ENCODE results near the gene CHSY1. TPM values are rescaled to one million over a fixed set of nuclear protein-coding genes. Genes with fewer than 3 reads are reported as not detected.

Gene CHSY1
- total and polyA plus RNA-seq, 10 of the 15 experiments (the other 5 are each of a cell fraction or from before 2014, with no cell fraction given), result 1.4 to 31.2 (median 10.5) TPM

- no TSS peak for BruUV-seq (replicated peaks)
- intact Hi-C loops (cut with micrococcal nuclease; ENCODE audit: unreplicated experiment) (no loop called here), in situ Hi-C loops (cut with MboI) (no loop called here)
- H2AFZ ChIP-seq (ENCODE audit: control insufficient read depth, low read depth, low read length), result no peak overlapping the region
- ATAC-seq (peak; percentile 76), FAIRE-seq (no peak), DNase-seq (ENCODE audit: low read depth, low spot score) (no peak)
- POLR2A ChIA-PET, result interaction anchor here (0.5 kb wide), 1 partner anchor 122 kb away, joined by 6 read pairs; no protein-coding TSS in a partner anchor
- no peaks in the 10 kb centered on the region for H4K20me1 ChIP-seq (ENCODE audit: control insufficient read depth, insufficient read depth)
- SMC1A ChIA-PET (ENCODE audit: uncharacterized antibody, unreplicated experiment), result interaction anchor here (0.9 to 2.4 kb wide), 8 partner anchors 9 to 100 kb away, joined by 3 to 8 read pairs (median 4); no protein-coding TSS in a partner anchor
- H3K4me3 ChIP-seq, result no peak overlapping the region
- peaks cover 23% of the 10 kb centered on the region for H3K4me1 ChIP-seq (ENCODE audit: control insufficient read depth, insufficient read depth, low read length)
- H3K9ac ChIP-seq (ENCODE audit: control insufficient read depth, insufficient read depth, low read length), result no peak overlapping the region; the same call in 1 of the 2 replicates
- WGBS (ENCODE audit: insufficient coverage, insufficient replicate concordance, low lambda C conversion rate, missing lambda C conversion rate), result 45% methylated on average over 17 of the region's 17 CpGs
- RAD21 ChIA-PET (ENCODE audit: unreplicated experiment), result interaction anchor here (1.9 kb wide), 1 partner anchor 22 kb away, joined by 7 read pairs; no protein-coding TSS in a partner anchor
- no peaks in the 10 kb centered on the region; the same call in 2 of the 3 replicates for H3K9me3 ChIP-seq (replicated peaks; ENCODE audit: control insufficient read depth, insufficient read depth, low read length)
- CTCF ChIA-PET, result interaction anchor here (1.1 to 1.6 kb wide), 6 partner anchors 10 to 498 kb away, joined by 3 to 4 read pairs (median 3); no protein-coding TSS in a partner anchor
- no peaks in the 10 kb centered on the region for H3K27me3 ChIP-seq (replicated peaks in 1 of 2; ENCODE audit: control insufficient read depth in 2 of 2, insufficient read depth in 2 of 2, low read length in 1 of 2)
- H3K79me2 ChIP-seq (ENCODE audit: control insufficient read depth, insufficient read depth, low read length), result no peaks in the 10 kb centered on the region
- peak overlapping the region; percentile 18; the same call in 1 of the 2 replicates for H3K27ac ChIP-seq (ENCODE audit: control insufficient read depth, insufficient read depth)
- H3K36me3 ChIP-seq (ENCODE audit: control insufficient read depth in 2 of 2, insufficient read depth in 2 of 2, low read length in 1 of 2), result no peaks in the 10 kb centered on the region
- peak overlapping the region; percentile 73 for H3K4me2 ChIP-seq (ENCODE audit: control insufficient read depth, insufficient read depth)
- TF ChIP-seq RELB (IDR thresholded peaks at IDR 0.05; ENCODE audit: low read depth) (peak; percentile 39; the same call in 1 of the 2 replicates), IKZF2 (IDR thresholded peaks at IDR 0.05) (peak; percentile 75 to 85; a peak in 3 of 4 replicates), CREM (IDR thresholded peaks at IDR 0.05; ENCODE audit: low read depth) (peak; percentile 60; the same call in 1 of the 2 replicates), MTA2 (IDR thresholded peaks at IDR 0.05; ENCODE audit: low read depth) (peak; percentile 54), EP300 (IDR thresholded peaks at IDR 0.05; ENCODE audit: borderline replicate concordance in 1 of 2, control insufficient read depth in 1 of 2, low read depth in 2 of 2, low read length in 2 of 2) (no peak), SREBF1 (IDR thresholded peaks at IDR 0.05; ENCODE audit: low read length) (no peak), ETV6 (conservative IDR thresholded peaks at IDR 0.05 in 1 of 2, IDR thresholded peaks at IDR 0.05 in 1 of 2; ENCODE audit: borderline replicate concordance in 1 of 2, low read depth in 1 of 2) (peak in 1 of 2 experiments; percentile 48; a peak in 1 of 4 replicates), CBFB (IDR thresholded peaks at IDR 0.05; ENCODE audit: low read depth) (peak; percentile 58; the same call in 1 of the 2 replicates), ZNF217 (IDR thresholded peaks at IDR 0.05) (peak; percentile 65; the same call in 1 of the 2 replicates), JUNB (IDR thresholded peaks at IDR 0.05) (peak; percentile 22; the same call in 1 of the 2 replicates), NFXL1 (IDR thresholded peaks at IDR 0.05; ENCODE audit: borderline replicate concordance) (peak; percentile 77; the same call in 1 of the 2 replicates), TAF1 (IDR thresholded peaks at IDR 0.05; ENCODE audit: borderline replicate concordance, low read depth, low read length) (no peak), CREB1 (IDR thresholded peaks at IDR 0.05; ENCODE audit: low read depth) (0 out of 2 replicates have a peak, but pooled peaks have one; percentile 8), LARP7 (IDR thresholded peaks at IDR 0.05) (no peak; the same call in 1 of the 2 replicates), RUNX3 (IDR thresholded peaks at IDR 0.05; ENCODE audit: low read length) (peak; percentile 93), GATAD2B (conservative IDR thresholded peaks at IDR 0.05; ENCODE audit: low read depth) (peak; percentile 78), BCL11A (IDR thresholded peaks at IDR 0.05; ENCODE audit: low read depth, low read length) (peak; percentile 73), ELK1 (IDR thresholded peaks at IDR 0.05; ENCODE audit: low read depth, low read length) (no peak), HSF1 (IDR thresholded peaks at IDR 0.05; ENCODE audit: low read depth, low read length) (no peak), SMARCA5 (IDR thresholded peaks at IDR 0.05) (peak; percentile 98)
These were observed 103.5 kb downstream of the CHSY1 start for GRCh38 chr15:101148166-101148880.

All from GM12878 (cell line).